HG02763 (cell line): Measurements from ENCODE around the gene FADS6.

Experiments used
- ATAC-seq: cut with Tn5 transposase; IDR thresholded peaks from one replicate; pipeline ENCODE4 v1.9.1; 2021; ENCODE audit warnings: mild to moderate bottlenecking, moderate library complexity; ENCODE audit not compliant: unreplicated experiment

FADS6 gene

DNA sequence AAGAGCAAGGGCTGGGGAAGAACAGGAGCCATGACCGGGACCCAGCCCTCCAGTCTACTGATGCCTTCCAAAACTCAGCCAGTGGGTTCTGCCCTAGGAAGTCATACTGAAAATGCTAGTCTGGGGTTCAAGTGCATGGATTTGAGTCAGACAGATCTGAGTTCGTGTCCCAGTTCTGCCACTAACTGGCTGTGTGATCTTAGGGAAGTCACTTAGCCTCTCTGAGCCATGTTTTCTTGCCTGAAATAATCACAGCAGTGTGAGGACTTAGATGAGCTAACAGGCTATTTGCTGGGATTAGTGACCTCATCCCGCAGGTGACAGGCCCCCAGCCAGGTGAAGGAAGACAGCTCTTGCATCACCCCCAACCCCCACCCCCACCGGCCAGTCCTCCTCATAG is 38.1 kb downstream of the FADS6 start:
- ATAC-seq, result no peak

DNA sequence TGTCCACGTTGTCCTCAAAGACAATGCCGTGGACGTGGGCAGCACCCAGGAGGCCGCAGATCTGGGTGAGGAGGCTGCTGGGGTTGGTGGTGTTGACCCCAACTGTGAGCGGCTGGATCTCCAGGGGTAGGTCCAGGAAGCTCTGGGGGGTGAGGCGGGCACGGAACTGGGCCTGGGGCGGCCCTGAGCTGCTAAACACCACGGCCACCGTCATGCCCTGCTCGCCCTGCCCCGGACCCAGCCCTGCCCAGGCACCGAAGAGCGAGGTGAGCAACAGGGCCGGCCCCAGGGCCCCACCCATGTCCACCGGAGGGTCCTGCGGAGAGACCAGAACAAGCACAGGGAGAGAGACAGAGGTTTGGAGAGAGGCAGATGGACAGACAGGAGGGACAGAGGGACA is 38.6 kb downstream of the FADS6 start:
- no peak for ATAC-seq

DNA sequence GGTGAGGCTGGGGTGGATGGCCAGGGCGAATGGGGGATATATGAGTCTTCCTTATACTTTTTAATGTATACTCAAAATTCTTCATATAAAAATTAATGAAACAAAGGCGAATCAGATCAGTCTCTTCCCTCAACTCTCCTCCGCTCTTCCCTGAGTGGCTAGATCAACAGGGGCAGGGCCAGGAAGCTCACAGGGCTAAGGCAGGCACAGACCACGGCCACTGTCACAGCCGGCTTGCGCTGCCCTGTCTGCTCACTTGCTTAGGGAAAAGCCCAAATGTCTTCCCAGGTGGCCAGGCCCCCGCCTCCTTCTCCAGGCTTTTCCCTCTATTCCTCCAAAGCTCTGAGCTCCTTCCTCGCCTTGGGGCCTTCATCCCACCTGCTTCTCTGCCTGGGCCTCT is 39.8 kb downstream of the FADS6 start:
- ATAC-seq, result no peak

DNA sequence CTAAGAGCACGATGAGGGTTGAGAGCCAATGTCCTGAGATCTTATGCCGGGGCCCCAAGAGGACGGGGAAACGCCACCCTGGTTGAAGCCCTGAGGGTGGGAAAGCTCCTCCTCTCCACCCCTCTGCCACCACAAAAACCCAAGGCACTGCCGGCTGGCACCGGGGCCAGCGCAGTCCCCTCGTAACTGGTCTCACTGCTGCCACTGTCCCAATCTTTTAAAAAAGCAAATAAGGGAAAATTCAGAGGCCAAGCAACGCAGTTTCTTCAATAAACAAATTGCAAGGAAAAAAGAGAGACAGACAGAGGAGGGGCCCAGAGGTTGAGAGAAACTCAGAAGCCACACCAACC is 40.4 kb downstream of the FADS6 start:
- no peak for ATAC-seq

DNA sequence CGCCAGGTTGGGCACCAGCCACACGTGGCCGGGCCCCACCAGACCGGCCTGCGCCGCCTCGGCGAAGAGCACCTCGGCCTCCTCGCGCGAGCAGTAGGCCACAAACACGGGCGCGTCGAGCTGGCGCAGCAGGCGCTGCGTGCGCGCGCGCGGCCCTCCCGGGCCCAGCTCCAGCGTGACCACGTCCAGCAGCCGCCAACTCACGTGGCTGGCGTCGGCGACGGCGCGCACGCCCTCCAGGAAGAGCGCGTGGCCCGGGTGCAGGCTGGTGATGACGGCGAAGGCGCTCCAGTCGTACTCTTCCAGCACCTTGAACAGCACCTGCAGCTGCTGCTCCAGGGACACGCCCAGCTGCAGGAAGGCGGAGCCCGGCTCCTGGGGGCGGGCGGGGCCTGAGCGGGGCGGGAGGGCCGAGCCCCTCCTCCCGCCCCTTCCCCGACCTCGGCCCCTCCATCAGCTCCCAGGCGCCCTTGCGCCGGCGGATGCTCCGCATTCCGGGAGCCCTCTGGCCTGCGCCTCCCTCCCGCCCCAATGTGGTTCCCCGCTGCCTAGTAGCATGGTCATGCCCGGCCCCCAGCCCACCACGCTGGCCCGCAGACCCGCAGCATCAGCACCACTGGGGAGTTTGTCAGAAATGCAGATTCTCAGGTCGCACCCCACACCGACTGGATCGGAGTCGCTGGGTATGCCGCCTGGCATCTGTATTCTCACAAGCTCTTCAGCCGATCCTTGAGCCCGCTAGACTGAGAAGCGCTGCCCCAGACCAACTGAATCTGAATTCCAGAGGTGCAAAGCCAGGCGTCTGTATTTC is 41.0 kb downstream of the FADS6 start:
- no peak for ATAC-seq

DNA sequence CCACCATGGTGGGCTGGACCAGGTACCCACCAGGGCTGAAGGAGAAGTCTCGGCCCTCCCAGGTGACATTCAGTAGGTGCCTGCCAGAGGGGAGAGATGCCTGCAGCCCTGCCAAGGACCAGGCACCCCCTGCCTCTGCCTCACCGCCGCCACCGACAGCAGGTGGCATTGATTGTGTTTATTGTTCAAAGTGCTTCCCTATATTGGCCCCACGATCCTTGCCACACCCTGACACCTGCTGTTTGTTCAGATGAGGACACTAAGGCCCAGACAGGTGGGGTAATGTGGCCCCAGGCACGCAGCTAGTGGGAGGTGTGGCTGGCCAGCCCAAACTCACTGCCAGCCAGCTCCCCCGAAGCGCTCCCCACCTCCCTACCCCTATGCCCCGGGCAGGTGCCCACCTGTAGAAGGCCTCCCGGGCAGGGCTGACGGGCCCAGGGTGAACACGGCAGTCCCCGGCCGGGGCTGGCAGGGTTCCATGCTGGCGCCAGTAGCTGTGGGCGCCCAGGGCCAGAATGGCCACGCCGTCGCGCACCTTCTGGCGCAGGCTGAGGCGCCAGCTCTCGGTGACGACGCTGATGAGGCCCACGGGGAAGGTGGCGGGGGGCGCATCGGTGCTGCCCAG is 41.7 kb downstream of the FADS6 start:
- no peak for ATAC-seq

DNA sequence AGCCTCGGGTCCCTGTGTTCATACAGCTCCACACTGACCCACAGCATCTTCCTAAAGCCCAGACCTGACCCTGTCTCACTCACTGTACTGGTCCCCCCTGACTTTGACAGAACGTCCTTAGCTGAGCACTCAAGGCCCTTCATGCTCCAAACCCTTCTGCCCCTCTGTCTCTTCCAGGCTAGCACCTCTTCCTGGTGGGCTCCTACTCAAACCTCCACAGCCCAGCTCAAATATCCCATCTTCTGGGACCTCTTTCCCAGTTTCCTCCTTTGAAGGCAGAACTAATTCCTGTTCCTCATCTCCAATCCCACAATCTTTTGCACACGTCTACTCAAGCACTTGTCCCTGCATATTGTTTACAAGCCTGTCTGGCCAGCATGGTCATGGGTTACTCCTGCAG is 42.5 kb downstream of the FADS6 start:
- no peak for ATAC-seq

DNA sequence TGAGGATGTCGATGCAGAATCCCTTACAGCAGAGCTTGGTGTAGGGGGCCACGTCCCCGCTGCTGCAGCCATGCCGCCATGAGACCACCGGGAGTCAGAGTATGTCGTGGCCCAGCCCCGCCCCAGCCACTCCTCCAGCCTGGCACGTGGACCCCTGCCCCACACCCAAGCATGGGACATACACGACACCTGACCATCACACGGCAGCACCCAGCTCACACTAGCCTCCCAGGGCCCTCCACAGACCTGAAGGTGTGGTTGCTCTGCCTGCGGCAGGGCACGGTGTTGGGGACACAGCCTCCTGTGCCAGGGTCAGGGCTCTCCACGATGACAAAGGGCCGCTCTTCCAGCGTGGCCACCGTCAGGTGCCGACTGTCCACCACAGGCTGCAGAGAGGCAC is 43.1 kb downstream of the FADS6 start:
- no peak for ATAC-seq

DNA sequence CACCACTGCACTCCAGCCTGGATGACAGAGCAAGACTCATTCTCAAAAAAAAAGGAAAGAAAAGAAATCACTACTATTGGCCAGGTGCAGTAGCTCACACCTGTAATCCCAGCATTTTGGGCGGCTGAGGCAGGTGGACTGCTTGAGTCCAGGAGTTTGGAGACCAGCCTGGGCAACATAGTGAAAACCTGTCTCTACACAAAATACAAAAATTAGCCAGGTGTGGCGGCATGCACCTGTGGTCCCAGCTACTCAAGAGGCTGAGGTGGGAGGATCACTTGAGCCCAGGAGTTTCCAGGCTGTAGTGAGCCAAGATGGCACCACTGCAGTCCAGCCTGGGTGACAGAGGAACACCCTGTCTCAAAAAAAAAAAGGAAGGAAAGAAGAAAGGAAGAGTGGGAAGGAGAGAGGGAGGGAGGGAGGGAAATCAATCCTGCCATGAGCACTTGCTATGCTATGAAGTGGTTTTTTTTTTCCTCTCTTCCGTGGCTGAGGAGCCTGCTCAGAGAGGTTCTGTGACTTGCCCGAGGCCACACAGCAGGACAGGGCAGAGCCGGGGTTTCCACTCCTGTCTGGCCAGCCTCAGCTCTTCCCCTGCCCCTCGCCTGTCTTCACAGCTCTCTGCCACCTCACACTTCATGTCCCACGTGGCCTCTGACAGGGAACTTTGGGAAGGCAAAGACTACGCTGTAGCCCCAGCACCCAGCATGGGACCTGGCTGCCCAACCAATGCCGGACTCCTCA is 44.6 kb downstream of the FADS6 start:
- no peak for ATAC-seq

DNA sequence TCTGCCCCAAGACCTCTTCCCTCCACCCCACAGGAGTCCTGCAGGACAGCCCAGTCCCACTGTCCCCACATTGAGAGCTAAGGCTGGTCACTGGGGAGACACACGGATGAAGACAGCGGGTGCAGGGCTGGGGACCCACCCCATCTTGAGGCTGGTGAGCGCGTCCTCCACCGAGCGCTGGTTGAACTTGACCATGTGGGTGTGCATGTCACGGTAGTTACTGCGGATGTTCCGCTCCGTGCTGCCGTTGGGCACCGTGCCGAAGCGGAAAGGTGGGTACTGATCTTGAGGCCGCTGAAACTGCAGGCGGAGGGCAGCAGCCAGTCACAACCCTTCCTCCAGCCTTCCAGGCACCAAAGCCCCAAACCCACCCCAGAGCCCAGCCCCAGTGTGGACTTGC is 46.8 kb downstream of the FADS6 start:
- no peak for ATAC-seq

DNA sequence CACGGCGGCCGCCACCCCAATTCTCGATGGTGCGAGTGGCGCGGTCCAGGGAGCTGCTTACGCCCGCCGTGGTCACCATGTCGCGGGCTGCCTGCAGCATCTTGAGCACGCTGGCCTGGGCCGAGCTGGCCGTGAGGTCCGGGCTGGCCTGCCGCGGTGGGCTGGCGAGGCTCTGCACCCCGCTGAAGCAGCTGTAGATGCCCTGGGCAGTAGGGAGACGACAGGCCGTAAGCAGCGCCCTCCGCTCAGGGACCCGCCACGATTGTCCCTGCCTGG is 50.1 kb downstream of the FADS6 start:
- no peak for ATAC-seq

DNA sequence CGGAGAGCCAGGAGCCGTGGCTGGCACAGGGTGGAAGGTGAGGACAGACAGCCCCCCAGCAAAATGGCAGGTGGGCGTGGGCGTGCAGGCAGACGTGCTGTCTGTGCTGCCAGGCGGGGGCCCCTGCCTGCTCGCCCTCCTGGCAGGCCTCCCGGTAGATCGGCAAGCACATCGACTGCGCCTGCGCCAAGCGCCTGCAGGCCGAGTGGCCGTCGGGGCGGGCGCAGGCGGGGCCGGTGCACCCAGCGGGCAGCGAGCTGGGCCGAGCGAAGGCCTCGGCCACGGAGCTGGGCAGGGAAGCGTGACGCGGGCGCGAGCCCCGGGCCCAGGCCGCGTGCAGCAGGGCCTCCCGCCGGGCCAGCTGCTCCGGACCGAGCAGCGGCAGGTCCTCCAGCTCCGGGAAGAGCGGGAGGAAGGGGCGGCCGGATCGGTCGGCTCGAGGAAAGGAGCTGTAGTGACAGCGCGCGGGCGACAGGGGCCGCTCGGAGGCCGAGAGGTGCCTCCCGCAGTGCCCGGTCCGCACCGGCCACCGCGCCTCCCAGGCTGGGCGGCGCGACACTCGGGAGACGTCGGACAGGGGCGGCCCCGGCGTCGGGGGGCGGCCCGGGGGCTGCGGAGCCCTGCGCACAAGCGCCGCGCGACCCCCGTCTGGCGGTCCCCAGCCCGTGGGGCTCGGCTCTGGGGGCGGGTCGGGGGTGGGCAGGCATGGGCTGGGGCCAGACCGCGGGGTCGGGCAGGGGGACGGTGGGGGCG is 50.7 kb downstream of the FADS6 start:
- no peak for ATAC-seq

DNA sequence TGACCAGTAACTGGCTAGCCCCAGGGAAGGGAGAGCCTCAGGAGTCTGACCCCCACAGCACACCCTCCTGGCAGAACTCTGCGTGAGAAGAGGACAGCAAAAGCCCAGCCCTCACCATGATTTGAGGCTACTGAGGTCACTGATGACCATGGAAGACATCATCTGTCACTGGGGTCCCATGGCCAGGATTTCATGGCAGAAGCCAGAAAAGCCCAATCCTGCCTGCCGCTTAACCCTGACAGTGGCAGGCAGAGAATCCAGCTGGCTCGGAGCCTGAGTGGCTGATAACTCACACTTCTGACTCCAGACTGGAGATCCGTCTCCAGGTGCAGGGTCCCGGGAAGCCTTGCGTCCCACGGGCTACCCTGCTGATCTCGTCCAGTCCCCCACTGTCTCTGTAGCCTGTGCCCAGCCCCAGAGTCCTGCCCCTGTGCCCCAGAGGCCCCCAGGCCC is 51.3 kb downstream of the FADS6 start:
- ATAC-seq, result no peak

DNA sequence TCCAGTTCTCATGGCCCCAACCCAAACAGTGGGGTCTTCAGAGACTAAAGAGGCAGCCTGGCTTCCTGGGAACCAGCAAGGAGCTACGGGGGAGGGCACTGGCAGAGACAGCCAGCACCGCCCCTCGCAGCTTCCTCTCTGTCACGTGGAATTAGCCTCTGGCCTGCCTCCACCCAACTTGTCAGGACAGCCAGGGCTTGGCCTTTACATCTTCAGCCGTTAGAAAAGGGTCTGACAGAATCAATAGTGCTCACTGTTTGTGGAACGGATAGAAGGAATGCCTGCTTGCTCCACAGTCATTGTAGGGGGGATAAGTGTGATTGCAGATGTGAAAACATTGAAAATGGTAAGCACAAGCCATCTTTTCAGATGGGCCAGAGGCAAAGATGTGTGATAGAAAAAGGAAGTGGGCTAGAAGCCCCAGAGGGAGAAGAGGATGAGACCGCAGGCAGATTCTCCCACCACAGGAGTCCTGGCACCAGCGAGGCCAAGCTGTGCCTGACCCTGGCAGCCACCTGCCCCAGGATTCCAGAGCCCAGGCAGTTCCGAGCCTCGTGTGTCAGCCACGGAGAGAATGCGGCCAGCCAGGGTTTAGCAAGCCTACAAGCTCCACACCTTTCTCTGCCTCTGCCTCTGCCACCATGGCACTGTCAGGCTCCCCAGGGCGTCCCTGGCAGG is 52.3 kb downstream of the FADS6 start:
- no peak for ATAC-seq

DNA sequence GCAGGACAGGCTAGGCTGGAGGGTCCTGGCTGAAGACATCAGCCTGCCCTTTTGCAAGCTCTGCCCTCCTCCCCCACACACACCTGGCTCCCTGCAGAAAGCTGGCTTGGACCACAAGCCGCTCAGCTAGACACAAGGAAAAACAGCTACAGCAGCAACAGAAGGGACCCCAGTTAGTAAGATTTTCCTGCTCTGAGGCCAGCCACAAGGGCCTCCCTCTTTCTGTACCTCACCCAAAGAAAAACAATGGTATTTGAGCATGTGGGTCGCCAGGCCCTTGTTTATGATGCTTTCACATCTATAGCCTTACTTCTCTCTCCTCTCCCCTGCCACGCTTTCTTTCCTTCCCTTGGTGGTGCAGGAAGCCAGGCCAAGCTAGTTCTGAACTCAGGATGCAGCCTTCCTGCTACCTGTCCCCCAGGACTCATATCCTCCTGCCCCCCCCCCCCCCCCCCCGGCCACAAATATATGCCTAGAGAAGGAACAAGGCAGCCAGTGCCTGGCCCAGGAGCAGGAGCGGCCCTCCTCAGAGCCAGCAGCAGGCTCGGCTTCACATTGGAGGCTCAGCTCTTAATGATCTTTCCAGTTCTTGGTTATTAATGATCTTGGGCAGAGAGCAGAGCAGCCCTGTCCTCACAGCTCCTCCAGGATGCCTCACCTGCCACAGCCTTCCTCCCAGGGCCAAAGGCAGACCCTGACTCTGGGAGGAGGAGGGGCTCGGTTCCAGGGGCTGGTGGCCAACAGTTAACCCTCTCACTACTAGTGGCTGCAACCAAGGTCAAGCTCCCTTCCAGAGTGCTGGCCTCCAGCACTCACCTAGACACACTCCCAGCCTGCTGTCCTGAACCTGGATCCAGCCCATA is 53.2 kb downstream of the FADS6 start:
- no peak for ATAC-seq

DNA sequence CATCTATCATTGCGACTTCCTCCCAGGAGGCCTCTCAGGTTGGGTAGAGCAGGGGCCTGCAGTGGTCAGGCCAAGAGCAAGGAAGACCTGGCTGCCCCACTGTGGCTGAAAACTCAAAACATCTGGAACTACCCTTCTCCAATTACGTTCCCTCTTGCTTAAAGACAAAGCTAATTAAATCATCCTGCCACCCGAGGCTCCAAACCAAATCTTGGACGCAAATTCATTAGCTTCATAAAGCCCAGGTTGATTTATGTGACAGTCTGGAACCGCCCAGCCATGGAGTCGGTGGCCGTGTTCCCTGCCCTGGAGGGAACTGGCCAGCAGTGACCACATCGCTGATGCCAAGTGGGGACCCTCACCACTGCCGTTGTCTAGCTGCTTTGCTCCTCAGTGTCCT is 55.2 kb downstream of the FADS6 start:
- ATAC-seq, result no peak

DNA sequence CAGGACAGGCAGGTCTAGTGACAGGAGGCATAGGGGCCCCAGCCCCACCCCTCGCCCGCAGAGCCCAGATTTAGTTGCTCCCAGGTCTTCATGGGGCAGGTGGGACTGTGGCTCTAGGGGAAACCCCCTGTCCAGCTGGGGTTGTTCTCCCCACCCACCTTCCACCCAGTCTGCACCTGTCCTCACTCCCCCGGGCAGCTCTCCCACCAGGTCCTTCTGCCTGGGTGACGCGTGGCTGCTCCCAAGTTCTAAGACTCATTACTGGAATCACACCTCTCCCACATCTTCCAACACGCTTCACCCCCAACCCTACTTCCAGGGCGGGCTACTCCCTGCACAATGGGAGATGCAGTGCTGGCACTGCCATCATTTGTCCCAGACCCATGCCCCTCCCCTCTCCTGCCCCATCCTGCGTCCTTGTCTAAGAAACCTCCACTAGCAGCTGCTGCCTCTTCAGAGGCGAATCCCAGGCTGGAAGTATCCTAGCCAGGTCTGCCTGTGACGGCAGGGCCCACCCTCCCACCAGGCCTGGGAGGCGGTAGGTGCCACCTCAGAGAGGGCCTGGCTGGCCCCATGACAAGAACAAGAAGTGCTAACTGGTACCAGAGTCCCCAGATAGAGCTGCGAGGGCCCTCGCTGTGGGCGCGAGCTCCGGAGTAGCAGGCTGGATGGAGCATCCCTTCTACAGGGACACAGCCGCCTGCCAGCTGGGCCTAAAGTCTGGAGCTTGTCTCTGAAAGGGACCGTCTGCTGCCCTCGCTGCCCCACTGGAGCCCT is 56.6 kb downstream of the FADS6 start:
- ATAC-seq, result no peak

DNA sequence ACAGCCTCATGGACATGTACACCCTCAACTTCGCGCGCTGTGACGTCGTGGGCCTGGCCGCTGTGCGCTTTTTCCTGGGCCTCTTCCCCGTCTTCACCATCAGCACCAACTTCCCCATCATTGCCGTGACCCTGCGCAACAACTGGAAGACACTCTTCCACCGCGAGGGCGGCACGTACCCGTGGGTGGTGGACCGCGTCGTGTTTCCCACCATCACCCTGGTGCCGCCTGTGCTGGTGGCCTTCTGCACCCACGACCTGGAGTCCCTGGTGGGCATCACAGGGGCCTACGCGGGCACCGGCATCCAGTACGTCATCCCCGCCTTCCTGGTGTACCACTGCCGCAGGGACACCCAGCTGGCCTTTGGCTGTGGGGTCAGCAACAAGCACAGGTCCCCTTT is 57.2 kb downstream of the FADS6 start:
- ATAC-seq, result no peak
